DOHH2 (cell line): ENCODE data around the gene ALDH3B1.
"Not testable (repeated sequence)": the region's sequence is repeated elsewhere in the genome, so short reads cannot be mapped to it uniquely, and the experiment has no call there.

Experiments
- H3F3A ChIP-seq: fragments of 200-600 bp; sonication (generic), shearing (Covaris generic); 2 replicates; pipeline ENCODE4 v1.6.0; 2016; ENCODE audit warnings: antibody characterized with exemption, mild to moderate bottlenecking; ENCODE audit not compliant: control insufficient read depth, insufficient read depth
- H3K27ac ChIP-seq: fragments of 200-600 bp; sonication (generic); 2 replicates; pipeline ENCODE4 v1.5.1; 2014; ENCODE audit warnings: low read depth, mild to moderate bottlenecking, low read length, moderate library complexity
- H3K27me3 ChIP-seq: fragments of 200-600 bp; sonication (generic); 2 replicates; pipeline ENCODE4 v1.6.1; 2014; ENCODE audit warnings: mild to moderate bottlenecking, low read length, mixed read lengths; ENCODE audit not compliant: control insufficient read depth
- H3K36me3 ChIP-seq: fragments of 200-600 bp; sonication (generic); 2 replicates; pipeline ENCODE4 v1.6.1; 2014; ENCODE audit warnings: mild to moderate bottlenecking, low read length, moderate library complexity, mixed read lengths; ENCODE audit not compliant: control insufficient read depth
- H3K4me1 ChIP-seq: fragments of 200-600 bp; sonication (generic); 2 replicates; pipeline ENCODE4 v1.6.1; 2014; ENCODE audit warnings: mild to moderate bottlenecking, low read length, mixed read lengths; ENCODE audit not compliant: control insufficient read depth
- H3K4me2 ChIP-seq: fragments of 200-600 bp; sonication (generic); 2 replicates; pipeline ENCODE4 v1.6.0; 2014; ENCODE audit warnings: mild to moderate bottlenecking, low read length, moderate library complexity
- H3K4me3 ChIP-seq: fragments of 200-600 bp; sonication (generic); 2 replicates; pipeline ENCODE4 v1.5.1; 2014; ENCODE audit warnings: mild to moderate bottlenecking, low read length, mixed read lengths
- H3K79me2 ChIP-seq: fragments of 200-600 bp; sonication (generic); 2 replicates; pipeline ENCODE4 v1.6.1; 2014; ENCODE audit warnings: mild to moderate bottlenecking, low read length, mixed read lengths; ENCODE audit not compliant: control insufficient read depth
- H3K9me2 ChIP-seq: fragments of 200-600 bp; sonication (generic); replicated peaks from 2 replicates; pipeline ENCODE4 v1.6.1; 2014; ENCODE audit warnings: mild to moderate bottlenecking, low read length, mixed read lengths; ENCODE audit not compliant: control insufficient read depth
- H3K9me3 ChIP-seq: fragments of 200-600 bp; sonication (generic); 2 replicates; pipeline ENCODE4 v1.6.1; 2014; ENCODE audit warnings: antibody characterized with exemption, low read length, mixed read lengths; ENCODE audit not compliant: control insufficient read depth, insufficient read depth
- H4K20me1 ChIP-seq: fragments of 200-600 bp; sonication (generic); 2 replicates; pipeline ENCODE4 v1.6.0; 2014; ENCODE audit warnings: low read depth, mild to moderate bottlenecking, antibody characterized with exemption, low read length, moderate library complexity; ENCODE audit not compliant: control insufficient read depth, insufficient read depth
- EZH2phosphoT487 ChIP-seq: fragments of 200-600 bp; sonication (generic); IDR thresholded peaks from 2 replicates; pipeline ENCODE4 v1.6.1; 2017; ENCODE audit warnings: borderline replicate concordance, mild to moderate bottlenecking, antibody characterized with exemption, low read length, moderate library complexity, mixed read lengths

Gene ALDH3B1

GRCh38 chr11:67981226-67981625 lies 28.9 kb upstream of the ALDH3B1 start:
- not testable (repeated sequence) for H3K36me3 ChIP-seq, H3K4me2 ChIP-seq, H3K9me3 ChIP-seq, H3K4me3 ChIP-seq, H3K27me3 ChIP-seq, H3F3A ChIP-seq, H3K27ac ChIP-seq, H3K79me2 ChIP-seq, H3K4me1 ChIP-seq, H3K9me2 ChIP-seq, H4K20me1 ChIP-seq

- H3K36me3 ChIP-seq, H3K9me3 ChIP-seq, H3F3A ChIP-seq, H3K79me2 ChIP-seq, H3K4me2 ChIP-seq, H3K9me2 ChIP-seq, H3K4me1 ChIP-seq, H4K20me1 ChIP-seq, H3K4me3 ChIP-seq, H3K27ac ChIP-seq, H3K27me3 ChIP-seq: not testable (repeated sequence)
Observed at GRCh38 chr11:67982255-67982857, 27.8 kb upstream of the ALDH3B1 start.

- Histone ChIP-seq H3K36me3 (no peaks in the 10 kb centered on the region), H3K27me3 (no peaks in the 10 kb centered on the region), H3K4me3 (no peak overlapping the region), H4K20me1 (no peaks in the 10 kb centered on the region), H3K4me1 (no peaks in the 10 kb centered on the region), H3K9me2 (no peaks in the 10 kb centered on the region), H3K4me2 (no peak overlapping the region), H3K27ac (no peak overlapping the region), H3K79me2 (no peaks in the 10 kb centered on the region), H3F3A (no peaks in the 10 kb centered on the region), H3K9me3 (no peaks in the 10 kb centered on the region)
- no peak for TF ChIP-seq EZH2phosphoT487
Observed at GRCh38 chr11:67983951-67984350, 26.2 kb upstream of the ALDH3B1 start.

GRCh38 chr11:67985302-67985701 lies 24.8 kb upstream of the ALDH3B1 start:
- not testable (repeated sequence) for H3K27me3 ChIP-seq, H3K4me2 ChIP-seq, H3K4me1 ChIP-seq, H3K36me3 ChIP-seq, H3F3A ChIP-seq, H3K4me3 ChIP-seq, H3K79me2 ChIP-seq, H3K9me2 ChIP-seq, H4K20me1 ChIP-seq, H3K27ac ChIP-seq, H3K9me3 ChIP-seq

GRCh38 chr11:67990546-67991346 lies 19.4 kb upstream of the ALDH3B1 start:
- H3K9me2 ChIP-seq, H3K79me2 ChIP-seq, H3K27ac ChIP-seq, H3K9me3 ChIP-seq, H3K27me3 ChIP-seq, H3F3A ChIP-seq, H4K20me1 ChIP-seq, H3K4me2 ChIP-seq, H3K4me3 ChIP-seq: not testable (repeated sequence)
- H3K36me3 ChIP-seq = peaks cover 11% of the 10 kb centered on the region; the same call in 1 of the 2 replicates
- H3K4me1 ChIP-seq = peaks cover 15% of the 10 kb centered on the region

GRCh38 chr11:67991347-67992121 lies 18.6 kb upstream of the ALDH3B1 start:
- not testable (repeated sequence) for H3K79me2 ChIP-seq, H3K4me2 ChIP-seq, H4K20me1 ChIP-seq, H3K27me3 ChIP-seq, H3K4me3 ChIP-seq, H3F3A ChIP-seq, H3K27ac ChIP-seq, H3K9me3 ChIP-seq, H3K9me2 ChIP-seq
- peaks cover 15% of the 10 kb centered on the region for H3K4me1 ChIP-seq
- peaks cover 18% of the 10 kb centered on the region for H3K36me3 ChIP-seq
